Endodermal cell (in vitro differentiated cells): ENCODE measurements around the gene SPHKAP. TPM values are rescaled to one million over a fixed set of nuclear protein-coding genes. Genes with fewer than 3 reads are reported as not detected.

Source experiments
- DNase-seq: peaks from one replicate; pipeline ENCODE4 v3.0.0-alpha.2; 2017
- H3K27ac ChIP-seq: 2 replicates; pipeline ENCODE4 v1.5.1; 2013; ENCODE audit warnings: mild to moderate bottlenecking, low read depth, low read length, moderate library complexity
- H3K27me3 ChIP-seq: 2 replicates; pipeline ENCODE4 v1.6.1; 2013; ENCODE audit warnings: mild to moderate bottlenecking, low read length, moderate library complexity; ENCODE audit not compliant: insufficient read depth, control insufficient read depth, poor library complexity, severe bottlenecking
- H3K36me3 ChIP-seq: 2 replicates; pipeline ENCODE4 v1.7.0; 2013; ENCODE audit warnings: mild to moderate bottlenecking, low read length, moderate library complexity; ENCODE audit not compliant: control insufficient read depth, insufficient read depth
- H3K4me1 ChIP-seq: one replicate; pipeline ENCODE4 v1.7.0; 2013; ENCODE audit warnings: low read length; ENCODE audit not compliant: control insufficient read depth, insufficient read depth
- H3K4me3 ChIP-seq: 2 replicates; pipeline ENCODE4 v1.5.1; 2013; ENCODE audit warnings: mild to moderate bottlenecking, low read length, moderate library complexity
- H3K9ac ChIP-seq: 2 replicates; pipeline ENCODE4 v1.6.1; 2013; ENCODE audit warnings: mild to moderate bottlenecking, low read length, moderate library complexity; ENCODE audit not compliant: poor library complexity, severe bottlenecking; ENCODE audit errors: extremely low read depth
- H3K9me3 ChIP-seq: 2 replicates; pipeline ENCODE4 v1.6.1; 2013; ENCODE audit warnings: mild to moderate bottlenecking, low read length, moderate library complexity; ENCODE audit not compliant: control insufficient read depth
- H3K27ac Mint-ChIP-seq: 2 replicates; pipeline ENCODE4 v1.8.0; 2020; ENCODE audit warnings: mixed read lengths
- H3K27me3 Mint-ChIP-seq: 2 replicates; pipeline ENCODE4 v1.8.0; 2021; ENCODE audit warnings: mild to moderate bottlenecking, mixed read lengths; ENCODE audit not compliant: insufficient read depth
- H3K36me3 Mint-ChIP-seq: 2 replicates; pipeline ENCODE4 v1.8.0; 2020; ENCODE audit warnings: low read depth, mixed read lengths
- H3K4me1 Mint-ChIP-seq: 2 replicates; pipeline ENCODE4 v1.8.0; 2020; ENCODE audit warnings: mixed read lengths
- H3K4me3 Mint-ChIP-seq: 2 replicates; pipeline ENCODE4 v1.8.0; 2020; ENCODE audit warnings: mild to moderate bottlenecking, moderate library complexity, mixed read lengths
- H3K9me3 Mint-ChIP-seq: 2 replicates; pipeline ENCODE4 v1.8.0; 2020; ENCODE audit warnings: mild to moderate bottlenecking, mixed read lengths
- WGBS, 2 experiments: methylation state at CpG; one replicate each; pipeline versions ENCODE4 v1.1.5 to v1.1.7; 2013; ENCODE audit warnings: missing lambda C conversion rate in 2 of 2, mixed read lengths in 1 of 2; ENCODE audit not compliant: insufficient coverage in 1 of 2, insufficient read length in 1 of 2; 5-methylcytosine and 5-hydroxymethylcytosine counted together
- total RNA-seq, 2 donors: library from RNA; stranded (reverse); fragmentation: NEBNext Ultra II Directional in 1 of 2; extraction: Animal tissue kit (Norgen Biotek cat#: 25700) in 1 of 2; gene quantifications; 2 replicates in 1 of 2; 3 replicates in 1 of 2; pipeline ENCODE4 v1.2.1, GENCODE V29; 2021
- TF ChIP-seq, protein P1 (sequence below): fragments of 200-600 bp; sonication (generic); conservative IDR thresholded peaks from 2 replicates; pipeline ENCODE4 v1.5.0; 2021; ENCODE audit warnings: antibody characterized with exemption, mild to moderate bottlenecking

Gene SPHKAP
- total RNA-seq, 2 donors from 2014 or later: 0.18 TPM; not detected in 1

DNA sequence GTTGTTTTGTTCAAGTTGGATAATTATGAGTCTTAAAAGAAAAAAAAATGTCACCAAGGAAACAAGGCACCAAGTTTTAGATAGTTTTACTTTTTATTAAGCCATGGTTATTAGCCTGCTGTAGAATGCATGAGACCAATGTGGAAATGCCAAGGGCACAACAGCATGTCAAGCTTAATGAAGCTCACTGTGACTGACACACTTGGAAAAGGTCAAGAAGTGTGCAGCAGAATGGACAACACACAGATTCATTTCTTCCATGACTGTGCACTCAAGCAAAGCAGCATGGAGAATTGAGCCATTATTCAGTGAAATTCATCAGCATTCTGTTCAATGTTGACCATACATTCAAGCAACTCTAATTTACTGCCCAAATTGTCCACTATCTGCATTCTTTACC is 23.6 kb downstream of the SPHKAP start:
- H3K4me1 Mint-ChIP-seq: peaks cover 2% of the 10 kb centered on the region

DNA sequence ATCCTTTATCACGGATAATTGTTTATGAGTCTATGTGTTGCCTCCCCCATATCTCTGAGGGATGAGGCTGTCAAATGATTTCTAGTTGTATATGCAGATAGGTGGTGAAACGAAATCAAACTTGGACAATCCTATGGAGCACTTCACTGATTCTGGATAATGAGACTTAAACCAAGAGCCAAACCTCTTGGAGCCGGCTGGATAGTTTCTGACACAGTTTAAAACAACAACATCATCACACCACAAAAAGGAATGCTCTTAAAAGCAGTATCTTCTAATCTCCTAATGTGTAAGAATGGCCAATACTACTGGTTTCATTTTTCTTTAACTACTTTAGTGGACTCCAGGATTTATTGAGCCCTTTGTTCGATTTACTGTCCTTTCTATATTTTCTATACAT is 36.5 kb downstream of the SPHKAP start:
- Histone ChIP-seq H3K36me3 (no peaks in the 10 kb centered on the region), H3K4me1 (no peaks in the 10 kb centered on the region), H3K4me3 (no peak overlapping the region), H3K27me3 (no peaks in the 10 kb centered on the region), H3K9me3 (no peaks in the 10 kb centered on the region), H3K27ac (no peak overlapping the region), H3K9ac (no peak overlapping the region)
- no peaks in the 10 kb centered on the region for H3K9me3 Mint-ChIP-seq
- H3K27ac Mint-ChIP-seq: no peak overlapping the region
- no peak overlapping the region for H3K4me3 Mint-ChIP-seq
- no peak for DNase-seq
- H3K4me1 Mint-ChIP-seq: peaks cover 5% of the 10 kb centered on the region
- H3K27me3 Mint-ChIP-seq: no peaks in the 10 kb centered on the region
- TF ChIP-seq, protein P1, sequence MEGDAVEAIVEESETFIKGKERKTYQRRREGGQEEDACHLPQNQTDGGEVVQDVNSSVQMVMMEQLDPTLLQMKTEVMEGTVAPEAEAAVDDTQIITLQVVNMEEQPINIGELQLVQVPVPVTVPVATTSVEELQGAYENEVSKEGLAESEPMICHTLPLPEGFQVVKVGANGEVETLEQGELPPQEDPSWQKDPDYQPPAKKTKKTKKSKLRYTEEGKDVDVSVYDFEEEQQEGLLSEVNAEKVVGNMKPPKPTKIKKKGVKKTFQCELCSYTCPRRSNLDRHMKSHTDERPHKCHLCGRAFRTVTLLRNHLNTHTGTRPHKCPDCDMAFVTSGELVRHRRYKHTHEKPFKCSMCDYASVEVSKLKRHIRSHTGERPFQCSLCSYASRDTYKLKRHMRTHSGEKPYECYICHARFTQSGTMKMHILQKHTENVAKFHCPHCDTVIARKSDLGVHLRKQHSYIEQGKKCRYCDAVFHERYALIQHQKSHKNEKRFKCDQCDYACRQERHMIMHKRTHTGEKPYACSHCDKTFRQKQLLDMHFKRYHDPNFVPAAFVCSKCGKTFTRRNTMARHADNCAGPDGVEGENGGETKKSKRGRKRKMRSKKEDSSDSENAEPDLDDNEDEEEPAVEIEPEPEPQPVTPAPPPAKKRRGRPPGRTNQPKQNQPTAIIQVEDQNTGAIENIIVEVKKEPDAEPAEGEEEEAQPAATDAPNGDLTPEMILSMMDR: no peak
- H3K36me3 Mint-ChIP-seq: no peaks in the 10 kb centered on the region
- WGBS, 2 experiments: 60 to 82% methylated on average over 1 to 3 of the region's 4 CpGs

More for the DNA sequence above, 23.6 kb downstream of the SPHKAP start:
- Mint-ChIP-seq H3K4me3 (no peak overlapping the region), H3K27me3 (no peaks in the 10 kb centered on the region), H3K36me3 (no peaks in the 10 kb centered on the region), H3K27ac (no peak overlapping the region), H3K9me3 (peaks cover 16% of the 10 kb centered on the region)
- no peaks in the 10 kb centered on the region for H3K36me3 ChIP-seq
- TF ChIP-seq, protein P1: no peak
- no peak overlapping the region for H3K4me3 ChIP-seq
- H3K9me3 ChIP-seq: peaks cover 18% of the 10 kb centered on the region
- H3K9ac ChIP-seq: no peak overlapping the region
- no peak overlapping the region for H3K27ac ChIP-seq
- DNase-seq: no peak
- no peaks in the 10 kb centered on the region for H3K27me3 ChIP-seq
- no peaks in the 10 kb centered on the region for H3K4me1 ChIP-seq

DNA sequence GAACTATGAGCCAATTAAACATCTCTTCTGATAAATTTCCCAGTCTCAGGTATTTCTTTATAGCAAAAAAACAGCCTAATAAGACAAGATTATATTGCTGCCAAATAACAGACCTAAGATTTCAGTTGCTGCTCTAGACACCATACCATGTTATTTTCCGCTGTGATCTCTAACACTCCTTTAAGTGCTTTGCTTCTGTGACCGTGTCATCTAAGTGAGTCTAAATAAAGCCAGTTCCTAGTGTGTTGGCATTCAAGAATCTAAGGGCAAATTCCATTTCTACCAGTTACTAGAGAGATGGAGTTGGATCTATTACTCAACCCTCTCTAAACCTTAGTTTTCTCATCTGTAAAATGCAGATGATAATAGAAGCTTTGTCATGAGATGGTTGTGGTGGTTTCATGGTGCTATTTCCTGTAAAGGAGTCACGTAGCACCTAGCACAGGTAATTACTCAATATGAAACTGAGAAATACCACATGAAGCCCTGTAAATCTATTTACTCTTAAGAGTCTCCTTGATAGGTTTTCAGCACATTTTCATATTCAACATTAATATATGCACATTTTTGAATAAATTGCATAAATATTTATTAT is 40.5 kb downstream of the SPHKAP start:
- no peaks in the 10 kb centered on the region for H3K36me3 Mint-ChIP-seq
- DNase-seq: no peak
- no peaks in the 10 kb centered on the region for H3K27me3 ChIP-seq

More for the DNA sequence above, 40.5 kb downstream of the SPHKAP start:
- Mint-ChIP-seq H3K27ac (no peak overlapping the region), H3K9me3 (no peaks in the 10 kb centered on the region), H3K4me1 (peaks cover 5% of the 10 kb centered on the region), H3K27me3 (peaks cover 2% of the 10 kb centered on the region), H3K4me3 (no peak overlapping the region)
- Histone ChIP-seq H3K4me3 (no peak overlapping the region), H3K27ac (no peak overlapping the region), H3K9me3 (no peaks in the 10 kb centered on the region), H3K4me1 (no peaks in the 10 kb centered on the region), H3K9ac (no peak overlapping the region), H3K36me3 (no peaks in the 10 kb centered on the region)
- TF ChIP-seq, protein P1: no peak
- WGBS, 2 experiments: 83 to 92% methylated on average over 2 to 3 of the region's 3 CpGs
